Heart left ventricle (tissue), 13 donors: ENCODE measurements around the gene NKAIN2.

Experiments used
- POLR2A ChIP-seq, 2 donors: fragments of 450-650 bp; IDR thresholded peaks; one replicate each; pipeline ENCODE4 v1.6.1; 2017; ENCODE audit warnings: antibody characterized with exemption in 2 of 2, mild to moderate bottlenecking in 2 of 2, moderate library complexity in 2 of 2
- TF ChIP-seq, protein P1 (sequence below), 12 donors: fragments of 200-600 bp; sonication (generic) in 4 of 12; IDR thresholded peaks; one replicate each; pipeline versions ENCODE4 v1.5.0 to v1.8.0; 2018 to 2022; ENCODE audit warnings: antibody characterized with exemption in 12 of 12, mild to moderate bottlenecking in 5 of 12
- donor health status: ischemic (EF 13 %, LVEDD 7.1; RV severe dilation, severe dysfunction).
- donor health status: DM: no; HTN: yes; CAD: no.
- donor health status: DM: no; HTN: no; CAD: no.
- donor health status: ischemic (EF 25% LVEDD 6.9; RV normal size, moderate dysfunction).
- donor health status: ischemic (EF 25% LVEDD 5.7; RV mildly dilated, moderate dysfunction).
- donor health status: ischemic (EF 35%, LVEDD 5.7; RV mildly dilated, moderate dysfunction).
- donor health status: nonischemic (EF 11% LVEDD 7.7; RV severe dilation, severe dysfunction).
- donor health status: DM: yes; HTN: yes; CAD: no.
- donor health status: PGD.
- donor health status: ischemic (EF 29% LVEDD 5.4; RV normal size, mild dysfunction).
- donor health status: nonischemic (EF 23%, LVEDD 6.1; RV moderate dilation, normal function).

DNA sequence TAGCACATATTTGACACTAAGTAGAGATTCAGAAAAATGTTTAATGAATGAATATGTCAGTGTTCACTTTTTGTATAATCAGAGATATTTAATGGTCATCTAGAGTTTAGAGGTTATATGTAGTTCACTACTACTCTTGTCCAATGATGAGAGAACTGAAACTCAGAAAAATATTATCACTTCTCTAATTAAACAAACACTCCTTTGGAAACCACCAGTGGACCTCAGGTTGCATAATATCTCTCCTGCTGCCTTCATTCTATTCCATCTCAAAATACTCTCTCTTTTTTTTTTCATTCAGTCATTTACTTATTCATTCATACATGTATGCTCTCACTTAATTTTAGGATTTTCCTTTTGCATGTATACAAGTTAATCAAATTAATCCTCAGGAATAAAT is 735.4 kb downstream of the NKAIN2 start:
- no peak for TF ChIP-seq POLR2A (IDR thresholded peaks at IDR 0.05)
- TF ChIP-seq, protein P1, sequence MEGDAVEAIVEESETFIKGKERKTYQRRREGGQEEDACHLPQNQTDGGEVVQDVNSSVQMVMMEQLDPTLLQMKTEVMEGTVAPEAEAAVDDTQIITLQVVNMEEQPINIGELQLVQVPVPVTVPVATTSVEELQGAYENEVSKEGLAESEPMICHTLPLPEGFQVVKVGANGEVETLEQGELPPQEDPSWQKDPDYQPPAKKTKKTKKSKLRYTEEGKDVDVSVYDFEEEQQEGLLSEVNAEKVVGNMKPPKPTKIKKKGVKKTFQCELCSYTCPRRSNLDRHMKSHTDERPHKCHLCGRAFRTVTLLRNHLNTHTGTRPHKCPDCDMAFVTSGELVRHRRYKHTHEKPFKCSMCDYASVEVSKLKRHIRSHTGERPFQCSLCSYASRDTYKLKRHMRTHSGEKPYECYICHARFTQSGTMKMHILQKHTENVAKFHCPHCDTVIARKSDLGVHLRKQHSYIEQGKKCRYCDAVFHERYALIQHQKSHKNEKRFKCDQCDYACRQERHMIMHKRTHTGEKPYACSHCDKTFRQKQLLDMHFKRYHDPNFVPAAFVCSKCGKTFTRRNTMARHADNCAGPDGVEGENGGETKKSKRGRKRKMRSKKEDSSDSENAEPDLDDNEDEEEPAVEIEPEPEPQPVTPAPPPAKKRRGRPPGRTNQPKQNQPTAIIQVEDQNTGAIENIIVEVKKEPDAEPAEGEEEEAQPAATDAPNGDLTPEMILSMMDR (IDR thresholded peaks at IDR 0.05): no peak
